Transverse colon (tissue), 4 donors: ENCODE measurements around the gene NAGLU. TPM values are rescaled to one million over a fixed set of nuclear protein-coding genes. Genes with fewer than 3 reads are reported as not detected.

ENCODE experiments used
- DNase-seq: peaks from one replicate; pipeline ENCODE4 v3.0.0-alpha.2; 2019
- H3K27ac ChIP-seq, 4 donors: fragments of 200-600 bp; sonication (generic); 2 replicates each; pipeline ENCODE4 v1.5.1; 2016 to 2018; ENCODE audit warnings: inconsistent platforms in 4 of 4
- H3K27me3 ChIP-seq: fragments of 200-600 bp; sonication (generic); 2 replicates; pipeline ENCODE4 v1.5.1; 2017; ENCODE audit warnings: inconsistent platforms
- H3K36me3 ChIP-seq, 4 donors: fragments of 200-600 bp; sonication (generic); 2 replicates each; pipeline ENCODE4 v1.5.1; 2017 to 2019; ENCODE audit warnings: inconsistent platforms in 4 of 4
- H3K4me1 ChIP-seq, 4 donors: fragments of 200-600 bp; sonication (generic); 2 replicates each; pipeline ENCODE4 v1.5.1; 2017 to 2020; ENCODE audit warnings: inconsistent platforms in 4 of 4
- H3K4me3 ChIP-seq, 4 donors: fragments of 200-600 bp; sonication (generic); 1 replicate in 1 of 4; 2 replicates in 3 of 4; pipeline versions ENCODE4 v1.5.1 to v1.6.1; 2017 to 2019; ENCODE audit warnings: inconsistent platforms in 4 of 4
- H3K9me3 ChIP-seq, 2 donors: fragments of 200-600 bp; sonication (generic); 2 replicates each; pipeline ENCODE4 v1.5.1; 2017 to 2019; ENCODE audit warnings: inconsistent platforms in 2 of 2
- EP300 ChIP-seq: sonication (generic); formaldehyde crosslinking; IDR thresholded peaks from one replicate; pipeline ENCODE4 v1.6.1; 2017; ENCODE audit warnings: antibody characterized with exemption, low read depth
- POLR2A ChIP-seq: fragments of 450-650 bp; IDR thresholded peaks from one replicate; pipeline ENCODE4 v1.6.1; 2016; ENCODE audit warnings: antibody characterized with exemption, mild to moderate bottlenecking, moderate library complexity
- POLR2AphosphoS5 ChIP-seq, 3 donors: sonication (generic); formaldehyde crosslinking; IDR thresholded peaks; one replicate each; pipeline ENCODE4 v1.6.1; 2016; ENCODE audit warnings: antibody characterized with exemption in 3 of 3
- WGBS, 2 donors: methylation state at CpG; one replicate each; pipeline ENCODE4 v1.1.5; 2018; ENCODE audit warnings: low coverage in 1 of 2; 5-methylcytosine and 5-hydroxymethylcytosine counted together
- in situ Hi-C, 4 donors: fragments of 200-750 bp; cut with MboI; loops; one replicate each; pipeline versions ENCODE4 v1.15.0 to v1.15.1; 2017; ENCODE audit warnings: low sequenced_read_pairs in 3 of 4, low pct_ligation_motif_present in 1 of 4, low pct_unique_long_range_greater_than_20kb in 1 of 4
- intact Hi-C: fragments of 100-400 bp; cut with DNase I; formaldehyde crosslinking; loops from one replicate; pipeline ENCODE4 v1.15.1; 2023; ENCODE audit warnings: low total_unique reads
- total RNA-seq, 4 donors: library from RNA; depleted of rRNA; stranded (reverse); fragments of >200 nt; gene quantifications; one replicate each; pipeline ENCODE4 v1.1.0, GENCODE V29; 2016
- TF ChIP-seq, protein P1 (sequence below), 5 experiments: fragments of 200-600 bp in 3 of 5; fragments of 450-650 bp in 2 of 5; sonication (generic) in 3 of 5; IDR thresholded peaks; 1 replicate in 2 of 5; 2 replicates in 3 of 5; pipeline ENCODE4 v1.5.1; 2016 to 2017; ENCODE audit warnings: antibody characterized with exemption in 5 of 5, inconsistent platforms in 3 of 5, mild to moderate bottlenecking in 2 of 5, moderate library complexity in 1 of 5

Gene NAGLU
- total RNA-seq, 4 donors from 2014 or later: 35.4 to 95.7 (median 66.2) TPM

DNA sequence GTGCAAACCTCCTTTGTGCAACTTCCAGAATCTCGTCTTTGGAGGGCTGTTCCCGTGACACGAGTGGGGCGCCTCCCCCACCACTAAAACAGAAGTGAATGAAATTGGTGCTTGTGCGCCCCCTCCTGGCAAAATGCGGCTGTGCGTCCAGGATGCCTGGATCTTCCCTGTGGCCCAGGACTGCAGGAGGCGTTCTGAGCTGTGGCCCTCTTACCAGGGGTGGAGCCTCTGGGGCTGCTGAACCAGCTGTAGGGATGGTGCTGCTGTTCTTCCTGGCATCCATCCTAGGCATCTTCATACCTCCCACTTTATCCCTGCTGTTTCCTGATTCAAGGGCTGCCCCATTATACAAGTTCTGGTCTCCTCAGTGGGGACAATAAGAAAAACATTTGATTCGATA is 18.5 kb upstream of the NAGLU start:
- H3K27me3 ChIP-seq: no peaks in the 10 kb centered on the region
- peaks cover 48 to 64% (median 55%) of the 10 kb centered on the region in 4 donors for H3K4me1 ChIP-seq
- in situ Hi-C loops: loop anchor here in 2 of 4 donors (25.0 kb wide), 3 partner anchors 105 to 205 kb away; partner anchors contain the start of gene CAVIN1 (in 1 of the 2)
- WGBS, 2 donors: 8% methylated on average over 2 to 9 of the region's 9 CpGs
- DNase-seq: peak; percentile 91
- intact Hi-C loops: no loop called here
- no peaks in the 10 kb centered on the region for H3K9me3 ChIP-seq
- peak overlapping the region; percentile 89 to 98 (median 92) for H3K27ac ChIP-seq
- no peak for TF ChIP-seq EP300
- TF ChIP-seq POLR2AphosphoS5 (IDR thresholded peaks at IDR 0.05): peak in 2 of 3 donors; percentile 33 to 45
- TF ChIP-seq, protein P1, sequence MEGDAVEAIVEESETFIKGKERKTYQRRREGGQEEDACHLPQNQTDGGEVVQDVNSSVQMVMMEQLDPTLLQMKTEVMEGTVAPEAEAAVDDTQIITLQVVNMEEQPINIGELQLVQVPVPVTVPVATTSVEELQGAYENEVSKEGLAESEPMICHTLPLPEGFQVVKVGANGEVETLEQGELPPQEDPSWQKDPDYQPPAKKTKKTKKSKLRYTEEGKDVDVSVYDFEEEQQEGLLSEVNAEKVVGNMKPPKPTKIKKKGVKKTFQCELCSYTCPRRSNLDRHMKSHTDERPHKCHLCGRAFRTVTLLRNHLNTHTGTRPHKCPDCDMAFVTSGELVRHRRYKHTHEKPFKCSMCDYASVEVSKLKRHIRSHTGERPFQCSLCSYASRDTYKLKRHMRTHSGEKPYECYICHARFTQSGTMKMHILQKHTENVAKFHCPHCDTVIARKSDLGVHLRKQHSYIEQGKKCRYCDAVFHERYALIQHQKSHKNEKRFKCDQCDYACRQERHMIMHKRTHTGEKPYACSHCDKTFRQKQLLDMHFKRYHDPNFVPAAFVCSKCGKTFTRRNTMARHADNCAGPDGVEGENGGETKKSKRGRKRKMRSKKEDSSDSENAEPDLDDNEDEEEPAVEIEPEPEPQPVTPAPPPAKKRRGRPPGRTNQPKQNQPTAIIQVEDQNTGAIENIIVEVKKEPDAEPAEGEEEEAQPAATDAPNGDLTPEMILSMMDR (IDR thresholded peaks at IDR 0.05): peak; percentile 92 to 98 (median 95)
- no peak overlapping the region for H3K4me3 ChIP-seq
- H3K36me3 ChIP-seq: peaks cover 0 to 10% (median 0%) of the 10 kb centered on the region in 4 donors

DNA sequence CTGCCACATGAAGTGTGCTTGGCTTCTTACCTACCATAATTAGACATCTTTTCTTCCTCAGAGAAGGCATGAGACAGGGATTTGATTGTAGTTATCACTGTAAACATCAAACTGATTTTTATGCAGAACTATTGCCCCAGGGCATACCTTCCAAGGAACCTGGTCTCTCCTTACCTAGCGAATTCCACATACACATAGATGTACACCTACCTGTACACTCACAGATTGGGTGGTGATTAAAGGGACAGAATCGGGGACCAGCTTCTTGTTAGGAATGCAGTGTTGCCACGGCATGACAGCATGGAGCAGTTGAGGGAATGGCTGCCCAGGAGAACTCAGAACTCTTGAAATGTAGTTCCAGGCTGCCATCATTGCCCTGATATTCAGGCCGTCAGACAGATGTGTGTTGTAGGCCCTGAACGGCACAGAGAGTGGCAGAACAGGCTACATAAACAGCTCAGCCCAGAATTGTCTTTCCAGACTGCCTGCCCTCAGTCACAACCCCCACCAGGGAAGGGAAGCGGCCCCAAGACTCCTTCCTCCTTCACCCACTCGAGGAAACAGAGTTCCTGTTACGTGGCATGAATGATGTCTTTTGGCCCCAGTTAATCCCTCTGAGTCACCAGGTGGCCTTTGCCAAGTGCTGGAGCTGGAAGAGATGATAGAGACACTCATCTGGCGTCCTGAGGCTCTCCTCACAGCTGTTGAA is 17.8 kb upstream of the NAGLU start:
- no peak for TF ChIP-seq POLR2A
- peak; percentile 43 for TF ChIP-seq EP300
- TF ChIP-seq POLR2AphosphoS5 (IDR thresholded peaks at IDR 0.05): peak; percentile 86 to 94 (median 93)
- TF ChIP-seq, protein P1 (IDR thresholded peaks at IDR 0.05): peak in 1 of 5 experiments; percentile 11
- in situ Hi-C loops: loop anchor here in 2 of 4 donors (25.0 kb wide), 3 partner anchors 106 to 206 kb away; partner anchors contain the start of gene CAVIN1 (in 1 of the 2)

DNA sequence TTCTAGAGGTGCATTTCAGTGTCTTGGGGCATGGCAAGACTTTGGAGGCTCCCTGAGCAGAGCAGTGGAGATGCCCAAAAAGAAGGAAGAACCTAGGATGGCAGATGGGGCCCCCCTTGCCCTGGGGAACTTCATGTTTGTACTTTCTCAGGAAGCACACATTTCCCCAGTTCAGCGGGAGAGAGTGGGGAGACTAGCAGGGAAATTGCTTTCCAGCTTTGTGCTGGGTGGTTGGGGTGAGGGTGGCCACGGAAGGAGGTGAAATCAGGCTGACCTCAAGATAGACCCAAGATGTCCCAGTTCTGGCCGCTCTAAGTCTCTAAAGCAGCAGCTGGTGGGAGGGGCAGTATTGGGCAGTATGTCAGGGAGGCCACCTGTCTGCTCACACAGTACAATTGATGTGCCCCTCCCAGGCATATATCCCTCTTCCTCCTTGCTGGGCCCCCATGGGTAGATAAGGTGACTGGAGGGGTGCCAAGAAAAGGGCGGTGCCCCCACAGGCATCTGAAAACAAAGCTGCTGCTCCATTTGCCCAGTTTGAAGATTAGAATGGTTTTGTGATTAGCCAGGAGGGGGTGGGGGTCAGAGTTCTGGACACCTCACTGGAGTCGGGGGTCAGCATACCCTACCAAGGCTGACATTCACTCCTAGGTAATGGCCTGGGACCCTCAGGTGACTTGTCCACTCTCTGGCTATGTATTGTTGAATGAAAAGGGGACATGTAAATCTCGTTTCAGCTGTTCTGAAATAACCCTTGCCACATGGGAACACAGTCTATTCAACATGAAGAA is 17.1 kb upstream of the NAGLU start:
- intact Hi-C loops: no loop called here
- in situ Hi-C loops: loop anchor here in 2 of 4 donors (25.0 kb wide), 3 partner anchors 107 to 207 kb away; partner anchors contain the start of gene CAVIN1 (in 1 of the 2)
- Histone ChIP-seq H3K4me1 (peaks cover 48 to 63% (median 60%) of the 10 kb centered on the region in 4 donors), H3K9me3 (no peaks in the 10 kb centered on the region), H3K27me3 (no peaks in the 10 kb centered on the region), H3K4me3 (no peak overlapping the region), H3K36me3 (peaks cover 0 to 9% (median 0%) of the 10 kb centered on the region in 4 donors), H3K27ac (peak overlapping the region; percentile 89 to 98 (median 92))
- TF ChIP-seq, protein P1 (IDR thresholded peaks at IDR 0.05): no peak
- no peak for TF ChIP-seq POLR2A
- peak in 2 of 3 donors; percentile 43 to 52 for TF ChIP-seq POLR2AphosphoS5 (IDR thresholded peaks at IDR 0.05)
- 21 to 34% methylated on average over 3 to 6 of the region's 6 CpGs for WGBS, 2 donors
- peak; percentile 91 for DNase-seq

More for the DNA sequence above, 17.8 kb upstream of the NAGLU start:
- peak; percentile 87 for DNase-seq
- peak overlapping the region; percentile 89 to 98 (median 92) for H3K27ac ChIP-seq
- WGBS, 2 donors: 28 to 40% methylated on average over 1 to 9 of the region's 9 CpGs
- H3K4me3 ChIP-seq: no peak overlapping the region
- H3K36me3 ChIP-seq: peaks cover 0 to 10% (median 0%) of the 10 kb centered on the region in 4 donors
- no peaks in the 10 kb centered on the region for H3K27me3 ChIP-seq
- intact Hi-C loops: no loop called here
- no peaks in the 10 kb centered on the region for H3K9me3 ChIP-seq
- peaks cover 48 to 66% (median 60%) of the 10 kb centered on the region in 4 donors for H3K4me1 ChIP-seq
